ENCODE data around the gene IPPK.

IPPK gene

DNA sequence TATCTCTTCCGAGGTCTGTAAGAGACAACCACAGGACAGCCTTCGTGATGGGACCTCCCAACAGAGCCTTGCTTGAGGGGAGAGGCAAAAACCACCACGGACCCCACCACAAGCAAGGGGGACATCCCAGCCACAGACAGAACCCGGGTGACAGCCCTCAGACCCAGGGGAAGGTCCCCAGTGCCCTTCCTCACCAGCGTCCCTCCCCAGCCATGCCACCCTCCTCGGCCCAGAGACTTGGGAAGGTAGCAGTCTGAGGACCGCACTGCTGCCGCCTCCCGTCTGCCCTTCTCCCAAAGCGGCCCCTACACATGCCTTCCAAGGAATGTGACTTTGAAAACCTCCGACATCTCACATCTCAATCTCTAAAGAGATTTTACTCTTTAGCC, 13.4 kb downstream of the IPPK start:
- no peak for DNase-seq

DNA sequence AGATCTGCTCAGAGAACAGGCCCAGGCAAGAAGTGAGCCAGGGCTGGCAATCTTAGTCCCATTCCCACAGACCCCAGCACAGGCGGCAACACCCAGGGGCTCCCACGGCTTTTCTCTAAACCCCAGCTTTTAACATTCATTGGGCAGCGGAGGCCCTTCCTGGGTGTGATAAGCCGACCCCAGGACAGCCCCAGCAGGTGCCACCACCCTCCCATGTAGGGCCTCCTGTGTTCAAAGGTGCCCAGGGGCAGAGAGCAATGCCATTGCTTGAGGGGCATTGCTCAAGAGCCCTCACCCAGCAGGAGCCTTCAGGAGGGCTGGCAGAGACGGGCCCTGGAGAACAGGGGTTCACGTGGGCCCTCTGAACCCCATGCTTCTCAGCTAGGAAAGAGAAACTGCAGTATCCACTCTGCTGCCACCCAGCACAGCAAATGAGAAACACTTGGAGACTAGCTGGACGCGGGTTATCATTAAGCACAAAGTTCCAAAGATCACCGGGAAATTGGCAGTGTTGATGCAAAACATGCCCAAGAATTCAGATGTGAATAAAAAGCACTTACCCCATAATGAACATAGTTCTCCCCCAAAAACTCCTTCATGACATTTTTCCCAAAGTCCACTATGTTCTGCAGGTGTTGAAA, 13.9 kb downstream of the IPPK start:
- DNase-seq, result no peak

DNA sequence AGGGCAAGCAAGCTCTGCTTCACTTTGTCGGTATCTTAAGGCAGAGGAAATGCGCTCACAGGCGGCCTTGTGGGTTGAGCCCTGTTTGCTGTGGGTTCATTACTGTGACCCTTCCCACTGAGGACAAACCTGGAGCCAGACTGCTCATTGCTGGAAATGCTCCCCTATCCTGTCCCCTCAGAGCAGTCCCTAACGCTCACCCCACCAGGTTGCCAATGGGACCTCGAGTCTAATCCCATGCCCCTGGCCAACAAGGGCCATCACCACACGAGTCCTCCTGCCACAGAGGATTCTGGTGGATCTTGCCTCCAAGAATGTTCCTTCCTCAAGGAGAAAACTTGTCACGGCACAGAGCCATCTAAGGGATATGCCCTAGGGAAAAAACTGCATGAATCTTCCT, 14.6 kb downstream of the IPPK start:
- no peak for DNase-seq

DNA sequence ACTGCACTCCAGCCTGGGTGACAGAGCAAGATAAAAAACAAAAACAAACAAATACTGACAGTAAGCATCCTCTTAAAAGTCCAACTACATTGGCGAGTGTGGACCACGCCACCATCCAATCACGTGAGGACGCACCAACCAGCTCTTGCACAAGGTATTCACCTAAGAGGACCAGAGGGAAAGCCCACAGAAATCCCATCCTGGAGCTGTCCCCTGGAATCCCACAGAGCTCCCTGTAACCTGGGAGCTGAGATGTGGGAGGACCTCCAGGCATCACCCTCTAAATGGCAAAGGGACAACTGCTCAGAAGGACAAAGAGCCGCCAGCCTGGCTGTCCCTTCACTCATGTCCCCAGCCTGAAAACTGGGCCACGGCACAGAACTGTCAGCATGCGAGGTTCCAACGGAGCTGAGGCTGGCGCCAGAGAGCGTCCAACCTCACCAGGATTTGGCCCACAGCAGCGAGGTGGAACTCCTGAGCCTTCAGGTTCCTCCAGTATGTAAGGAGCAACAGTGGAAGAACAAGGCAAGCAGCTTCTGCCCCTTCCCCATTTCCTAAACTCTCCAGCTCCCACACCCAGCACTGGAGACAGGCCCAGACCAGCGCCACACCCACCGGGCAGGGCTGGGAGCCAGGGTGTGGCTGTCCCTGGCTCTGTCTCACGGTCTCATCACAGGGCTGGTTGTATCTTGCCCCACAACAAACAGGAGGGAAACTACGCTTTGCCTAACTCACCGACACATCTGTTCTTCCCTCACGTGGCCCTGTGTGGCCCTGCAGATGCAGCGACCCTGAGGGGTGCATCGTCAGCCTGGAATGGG, 15.2 kb downstream of the IPPK start:
- DNase-seq, result no peak

DNA sequence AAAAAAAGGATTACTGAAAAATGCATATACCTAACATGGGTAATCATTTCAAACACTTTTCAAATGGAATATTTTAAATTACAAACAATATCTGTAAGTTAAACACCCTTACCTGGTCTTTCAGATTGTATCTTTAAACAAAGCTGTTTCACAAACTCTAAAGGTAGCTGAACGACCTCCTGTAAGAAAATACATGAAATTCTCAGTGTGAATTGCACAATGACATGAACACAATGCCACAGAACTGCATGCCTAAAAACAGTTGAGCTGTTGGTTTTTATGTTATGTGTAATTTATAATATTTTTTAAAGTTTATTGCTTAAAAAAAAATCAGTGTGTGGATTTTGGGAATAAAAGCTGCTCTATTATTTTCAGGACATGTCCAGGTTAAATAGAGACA, 17.5 kb downstream of the IPPK start:
- no peak for DNase-seq

DNA sequence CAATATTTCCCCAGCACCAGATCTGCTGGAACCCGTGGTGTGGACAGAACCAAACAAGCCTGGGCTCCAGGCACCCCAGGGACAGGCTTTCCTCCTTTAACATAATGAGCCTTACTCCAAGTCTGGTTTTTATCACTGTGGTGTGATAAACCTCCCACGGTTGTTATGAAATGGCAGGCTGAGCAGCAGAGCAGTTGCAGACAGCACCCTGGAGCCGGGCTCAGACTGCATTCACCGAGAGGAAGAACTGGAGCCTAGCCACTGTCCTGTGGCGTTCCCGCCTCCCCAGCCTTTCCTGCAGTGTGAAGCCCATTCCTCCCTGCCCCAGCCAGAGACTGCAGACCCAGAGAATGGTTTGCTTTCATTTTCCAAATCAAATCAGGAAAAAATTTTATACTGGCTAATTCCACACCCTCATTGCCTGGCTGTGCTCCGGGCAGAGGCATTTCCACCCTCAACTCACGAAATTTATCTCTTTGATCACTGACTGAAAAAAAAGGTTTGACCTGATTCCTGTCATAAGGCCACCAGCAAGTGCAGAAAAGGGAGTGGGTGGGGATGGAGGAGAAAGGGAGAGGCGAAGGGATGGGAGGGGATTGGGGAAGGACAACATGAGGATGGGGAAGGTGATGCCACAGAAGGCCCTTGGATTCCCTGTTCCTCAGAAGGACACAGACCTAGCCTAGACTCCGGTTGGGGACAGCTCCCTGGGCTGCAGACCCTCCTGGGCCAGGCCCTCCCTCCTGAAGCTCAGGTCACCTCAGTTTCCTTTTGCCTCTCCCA, 18.9 kb downstream of the IPPK start:
- no peak for DNase-seq

DNA sequence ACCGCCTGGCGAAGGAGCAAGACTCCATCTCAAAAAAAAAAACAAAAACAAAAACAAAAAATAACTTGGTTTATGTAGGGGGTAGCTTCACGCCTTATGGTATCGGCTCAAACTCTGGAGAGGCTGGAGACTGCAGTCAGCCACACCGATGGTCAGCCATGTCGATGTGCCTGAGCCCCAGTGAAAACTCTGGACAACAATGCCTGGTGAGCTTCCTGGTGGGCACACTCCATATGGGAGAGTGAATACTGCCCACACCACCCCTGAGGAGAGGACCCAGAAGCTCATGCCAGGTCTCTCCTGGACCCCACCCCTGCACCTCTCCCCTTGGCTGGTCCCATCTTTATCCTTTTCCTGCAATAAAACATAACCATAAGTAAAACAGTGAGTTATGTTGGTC, 19.6 kb downstream of the IPPK start:
- no peak for DNase-seq

DNA sequence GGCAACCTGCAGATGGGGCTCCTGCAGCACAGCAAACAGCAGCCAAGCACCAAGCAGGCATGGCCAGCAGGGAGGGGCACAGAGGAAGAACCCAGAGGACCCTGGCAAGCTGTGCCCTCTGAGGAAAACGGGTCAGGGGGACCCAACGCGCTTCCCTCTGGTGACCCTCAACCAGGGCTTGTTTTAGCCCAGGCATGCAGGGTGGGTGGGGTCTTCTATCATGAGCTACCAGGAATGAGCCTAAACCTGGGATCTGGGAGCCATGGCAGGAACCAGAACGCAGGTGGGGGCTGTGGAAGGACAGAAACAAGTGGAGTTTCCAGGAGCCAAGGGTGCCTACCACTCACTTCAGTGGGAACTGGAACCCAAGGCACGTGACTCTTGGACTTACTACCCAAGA, 20.9 kb downstream of the IPPK start:
- no peak for DNase-seq

DNA sequence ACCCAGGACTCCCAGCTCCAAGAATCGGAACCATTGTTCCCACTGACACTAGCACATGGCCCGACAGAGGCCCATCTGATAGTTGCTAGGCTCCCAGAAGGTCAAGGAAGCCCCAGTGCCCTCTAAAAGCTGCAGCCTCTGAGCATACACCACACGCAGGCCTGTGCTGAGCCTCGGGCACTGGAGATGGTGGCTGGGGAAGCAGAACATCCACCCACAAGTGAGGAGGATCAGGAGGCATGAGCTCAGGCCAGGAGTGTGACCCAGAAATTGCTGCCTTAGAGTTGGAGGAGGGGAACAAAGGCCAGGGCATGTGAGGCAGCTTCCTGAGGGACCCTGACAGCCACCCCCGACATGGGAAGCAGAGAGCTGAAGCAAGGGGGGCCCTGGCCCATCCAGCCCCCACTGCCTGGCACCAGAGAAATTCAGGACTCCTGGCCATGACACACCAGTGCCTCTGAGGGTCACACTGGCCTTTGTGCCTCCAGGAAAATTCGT, 21.4 kb downstream of the IPPK start:
- no peak for DNase-seq

DNA sequence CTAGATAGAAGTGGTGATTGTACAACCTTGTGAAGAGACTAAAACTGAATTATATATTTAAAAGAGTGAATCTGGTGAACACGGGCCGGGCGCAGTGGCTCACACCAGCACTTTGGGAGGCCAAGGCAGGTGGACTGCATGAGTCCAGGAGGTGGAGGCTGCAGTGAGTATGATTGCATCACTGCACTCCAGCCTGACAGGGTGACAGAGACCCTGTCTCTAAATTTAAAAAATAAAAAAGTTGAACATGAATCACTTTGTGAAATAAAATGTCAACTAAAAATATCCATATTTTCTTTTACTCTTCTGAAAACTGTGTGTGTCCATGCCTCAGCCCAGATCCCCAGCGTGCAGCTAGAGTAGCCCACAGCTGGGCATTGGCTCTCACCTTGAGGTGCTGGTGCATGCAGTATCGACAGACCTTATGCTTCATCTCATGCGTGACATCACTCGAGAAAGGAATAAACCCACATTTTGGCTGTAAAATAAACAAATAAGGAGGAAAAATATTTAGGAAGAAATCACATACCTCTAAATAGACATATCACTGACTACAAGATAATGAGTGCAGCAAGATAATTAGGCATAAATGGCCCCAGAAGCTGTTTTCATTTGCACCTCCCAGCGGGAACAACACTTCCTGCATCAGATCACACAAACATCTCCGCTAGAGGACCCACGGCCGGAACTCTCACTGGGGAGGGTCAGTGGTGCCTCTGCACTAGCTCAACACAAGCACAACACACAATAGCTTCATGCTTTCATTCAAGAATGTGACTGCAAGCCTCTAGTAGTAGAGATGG, 22.1 kb downstream of the IPPK start:
- no peak for DNase-seq

DNA sequence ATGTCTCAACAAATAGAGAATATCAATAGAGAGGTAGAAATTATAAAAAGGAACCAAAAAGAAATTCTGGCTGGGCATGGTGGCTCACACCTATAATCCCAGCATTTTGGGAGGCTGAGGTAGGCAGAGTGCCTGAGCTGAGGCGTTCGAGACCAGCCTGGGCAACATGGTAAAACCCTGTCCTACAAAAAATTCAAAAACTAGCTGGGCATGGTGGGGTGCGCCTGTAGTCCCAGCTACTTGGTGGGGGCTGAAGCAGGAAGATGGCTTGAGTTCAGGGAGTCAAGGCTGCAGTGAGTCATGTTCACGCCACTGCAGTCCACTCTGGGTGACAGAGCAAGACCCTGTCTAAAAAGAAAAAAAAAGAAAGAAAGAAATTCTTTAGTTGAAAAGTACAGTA, 24.9 kb downstream of the IPPK start:
- no peak for DNase-seq

DNA sequence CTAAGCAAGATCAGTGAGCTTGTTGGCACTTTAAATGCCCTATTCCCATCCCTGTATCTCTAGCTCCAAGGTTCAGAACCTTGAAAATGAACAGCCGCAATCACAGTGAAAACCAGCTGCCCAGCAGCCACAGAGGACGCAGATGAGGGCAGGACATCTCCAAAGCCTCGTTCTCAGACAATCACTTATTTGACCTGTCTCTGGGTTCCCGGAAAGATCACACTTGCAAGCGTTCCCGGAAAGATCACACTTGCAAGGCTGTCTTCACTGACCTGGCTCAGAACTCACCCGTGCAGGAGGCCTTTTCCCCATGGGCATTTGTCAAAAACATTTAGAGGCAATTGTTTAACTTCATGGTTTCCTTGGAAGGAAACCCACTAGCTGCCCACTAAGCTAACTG, 25.7 kb downstream of the IPPK start:
- DNase-seq, result no peak

DNA sequence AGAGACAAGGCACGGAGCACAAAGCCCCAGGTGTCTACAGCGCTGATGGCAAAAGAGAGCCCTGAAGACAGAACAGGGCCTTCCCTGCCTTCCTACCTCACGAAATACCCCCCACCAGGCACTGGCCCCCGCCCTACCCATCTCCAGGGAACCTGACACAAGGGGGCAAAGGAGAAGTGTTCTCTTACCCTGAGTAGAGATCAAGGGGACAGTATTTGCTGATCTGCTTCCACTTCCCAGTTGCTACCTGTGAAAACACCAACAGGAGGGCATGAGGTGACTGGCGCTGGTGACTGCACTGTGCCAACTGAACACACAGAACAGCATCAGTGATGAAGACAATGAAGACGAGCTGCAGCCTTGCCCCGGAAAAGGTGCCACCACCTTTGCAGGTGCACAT, 27.4 kb downstream of the IPPK start:
- DNase-seq, result no peak

DNA sequence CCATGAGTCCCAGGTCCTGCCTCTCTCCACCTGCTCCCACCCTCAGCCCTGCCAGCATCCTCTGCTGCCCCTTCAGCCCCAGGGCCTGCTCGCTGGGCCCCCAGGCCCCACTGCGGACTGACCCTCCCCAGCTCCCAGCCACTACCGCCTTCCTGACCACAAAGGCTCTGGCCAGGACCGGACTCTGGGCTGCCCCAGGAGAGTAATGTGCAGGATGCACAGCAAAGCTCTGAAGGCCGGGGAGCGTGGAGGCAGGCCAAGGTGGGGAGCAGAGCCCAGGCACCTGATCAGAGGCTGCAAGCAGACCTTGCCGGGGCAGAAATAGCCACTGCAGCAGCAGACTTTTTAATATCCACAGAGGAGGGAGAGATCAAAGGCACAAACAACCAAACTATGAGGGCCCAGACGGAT, 27.9 kb downstream of the IPPK start:
- no peak for DNase-seq

DNA sequence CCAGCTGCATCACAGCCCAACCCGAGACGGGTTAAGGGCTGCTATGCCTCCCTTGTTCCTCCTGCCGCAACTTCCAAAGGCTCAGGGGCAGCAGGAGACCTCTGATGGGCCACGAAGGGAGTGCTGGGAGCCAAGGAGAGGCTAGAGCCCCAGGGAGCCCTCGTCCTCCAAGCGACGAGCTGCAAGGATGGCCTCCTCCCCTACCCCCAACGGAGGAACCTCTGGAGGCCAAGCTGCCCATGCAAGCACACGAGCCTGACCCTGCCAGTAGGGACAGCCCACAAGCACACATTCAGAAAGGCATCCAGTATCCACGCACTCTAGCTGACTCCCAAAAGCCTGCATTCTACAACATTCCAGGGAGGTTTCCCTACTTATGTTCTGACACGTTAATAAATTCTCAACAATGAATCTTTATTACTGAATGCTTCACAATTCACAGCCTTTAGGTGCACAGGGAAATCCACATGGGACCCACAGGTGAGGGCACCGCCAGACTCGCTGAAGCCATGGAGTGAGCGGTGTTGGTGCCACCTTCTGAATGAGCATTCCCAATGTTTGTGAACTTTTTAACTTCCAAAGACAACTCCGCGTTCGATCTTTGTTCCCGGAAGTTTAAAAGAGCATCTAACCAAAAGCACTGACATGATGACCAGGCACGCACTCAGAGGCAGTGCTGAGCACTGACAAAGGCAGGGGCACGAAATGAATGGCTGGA, 28.7 kb downstream of the IPPK start:
- DNase-seq, result no peak

DNA sequence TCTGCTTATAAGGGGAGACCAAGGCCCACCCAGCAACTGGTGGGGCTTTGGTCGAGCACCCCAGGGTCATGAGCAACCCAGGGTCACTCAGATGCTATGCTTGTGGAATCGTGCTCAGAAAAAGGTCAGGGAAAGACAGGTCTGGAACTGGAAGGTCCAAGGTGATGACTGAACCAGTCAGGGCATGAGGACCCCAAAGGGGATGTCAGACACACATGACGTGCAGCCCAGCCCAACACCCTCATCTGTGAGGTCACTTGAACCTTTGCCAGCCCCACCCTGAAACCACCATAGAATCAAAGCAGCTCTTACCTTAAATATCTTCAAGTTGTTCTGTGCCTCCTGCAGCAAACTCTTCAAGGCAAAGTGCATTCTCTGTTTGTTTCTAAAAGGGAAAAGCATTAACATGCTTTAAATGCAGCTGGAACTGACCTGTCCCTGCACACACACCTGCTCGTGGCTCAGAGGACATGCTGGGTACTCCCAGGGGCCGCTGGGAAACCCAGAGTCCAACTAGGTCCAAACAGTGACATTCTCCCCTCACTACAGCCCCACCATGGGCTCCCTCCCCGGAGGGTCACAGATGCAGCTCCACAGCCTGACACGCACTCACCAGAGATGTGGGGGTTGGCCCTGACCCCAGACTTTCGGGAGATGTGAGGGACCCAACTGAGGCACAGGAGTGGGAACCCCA, 29.4 kb downstream of the IPPK start:
- DNase-seq, result no peak

DNA sequence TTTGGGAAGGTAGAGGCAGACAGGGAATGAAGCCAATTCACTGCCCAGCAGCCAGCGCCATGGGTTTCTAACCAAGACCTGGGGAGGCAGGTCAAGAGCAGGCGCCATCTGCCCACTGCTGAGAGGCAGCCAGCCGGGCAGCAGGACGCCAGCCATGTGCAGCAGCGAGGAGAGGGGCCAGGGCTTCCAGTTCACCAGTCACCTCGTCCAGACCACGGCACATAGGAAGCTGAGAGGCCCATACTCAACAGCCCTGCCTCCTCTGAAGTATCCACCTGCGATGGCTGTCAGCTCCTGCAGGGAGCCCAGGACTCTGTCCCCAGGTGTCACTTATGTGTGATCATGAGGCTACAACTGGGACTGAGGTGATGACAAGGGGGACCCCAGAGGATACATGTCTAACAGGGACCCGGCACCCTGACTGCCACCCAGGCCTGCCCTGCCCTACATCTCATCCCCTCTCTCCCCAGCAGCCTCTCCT, 30.1 kb downstream of the IPPK start:
- no peak for DNase-seq

DNA sequence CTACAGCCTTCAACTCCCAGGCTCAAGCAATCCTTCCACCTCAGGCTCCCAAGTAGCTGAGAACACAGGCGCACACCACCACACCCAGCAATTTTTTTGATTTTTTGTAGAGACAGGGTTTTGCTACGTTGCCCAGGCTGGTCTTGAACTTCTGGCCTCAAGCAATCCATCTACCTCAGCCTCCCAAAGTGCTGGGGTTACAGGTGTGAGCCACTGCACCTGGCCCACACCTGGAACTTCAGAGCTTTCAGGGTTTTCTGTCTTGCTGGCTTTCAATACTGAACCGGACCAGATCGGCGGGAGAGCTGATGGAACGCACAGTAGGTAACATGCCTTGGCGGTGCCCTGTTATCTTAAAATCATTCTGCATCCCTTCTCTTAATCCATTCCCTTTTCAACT, 30.8 kb downstream of the IPPK start:
- DNase-seq, result no peak

DNA sequence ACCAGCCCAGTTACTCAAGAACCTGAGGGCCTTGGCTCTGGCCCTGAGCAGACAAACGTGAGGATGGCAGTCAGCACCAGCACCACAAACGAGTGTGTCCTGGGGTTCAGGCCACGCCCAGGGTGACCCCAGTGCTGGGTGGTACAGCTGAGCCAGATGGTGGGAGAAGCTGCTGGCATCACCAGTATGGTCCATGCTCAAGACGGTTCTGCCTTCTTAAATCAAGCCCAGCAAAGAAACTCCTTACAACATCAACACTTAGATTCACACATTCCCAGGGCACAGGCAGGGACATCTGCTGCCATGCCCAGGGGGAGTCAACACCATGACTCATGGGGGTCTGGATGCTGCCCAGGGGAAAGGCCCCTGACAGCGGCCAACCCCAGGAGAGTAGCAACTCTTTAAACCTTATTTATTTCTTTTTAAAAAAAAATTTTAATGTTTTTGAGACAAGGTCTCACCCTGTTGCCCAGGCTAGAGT, 31.3 kb downstream of the IPPK start:
- DNase-seq, result no peak

DNA sequence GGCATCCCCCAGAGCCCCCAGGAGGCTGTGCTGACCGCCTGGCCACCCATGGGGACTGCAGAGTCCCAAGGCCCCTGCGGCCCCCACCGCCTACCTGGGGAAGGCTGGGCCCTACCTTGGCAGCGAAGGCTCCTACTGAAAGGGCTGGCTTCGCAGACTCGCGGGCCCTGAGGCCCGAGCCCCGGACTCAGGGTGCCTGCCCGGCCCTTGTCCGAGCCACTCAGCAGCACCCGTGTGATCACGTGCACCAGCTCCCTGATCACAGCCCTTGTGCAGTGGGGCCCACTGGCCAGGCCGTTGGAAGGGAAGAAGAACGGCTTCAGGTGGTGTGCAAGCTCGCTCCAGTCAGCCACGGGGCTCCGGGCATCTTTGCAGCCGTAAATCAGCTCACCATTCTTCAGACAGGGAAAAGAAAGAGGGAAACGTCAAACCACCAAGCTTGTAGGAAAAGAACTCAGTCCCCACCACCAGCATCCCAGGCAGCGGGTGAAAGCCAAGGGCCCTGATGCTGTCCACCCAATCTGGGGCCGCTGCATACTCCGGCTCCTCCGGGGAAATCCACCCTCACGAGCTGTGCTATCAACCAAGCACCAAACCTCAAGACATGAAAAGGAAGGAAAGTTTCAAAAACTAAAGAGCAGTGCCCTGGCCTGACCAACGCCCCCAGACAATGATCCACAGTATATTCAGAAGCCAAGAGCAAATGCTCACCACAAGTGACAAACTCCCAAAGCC, 31.9 kb downstream of the IPPK start:
- no peak for DNase-seq

DNA sequence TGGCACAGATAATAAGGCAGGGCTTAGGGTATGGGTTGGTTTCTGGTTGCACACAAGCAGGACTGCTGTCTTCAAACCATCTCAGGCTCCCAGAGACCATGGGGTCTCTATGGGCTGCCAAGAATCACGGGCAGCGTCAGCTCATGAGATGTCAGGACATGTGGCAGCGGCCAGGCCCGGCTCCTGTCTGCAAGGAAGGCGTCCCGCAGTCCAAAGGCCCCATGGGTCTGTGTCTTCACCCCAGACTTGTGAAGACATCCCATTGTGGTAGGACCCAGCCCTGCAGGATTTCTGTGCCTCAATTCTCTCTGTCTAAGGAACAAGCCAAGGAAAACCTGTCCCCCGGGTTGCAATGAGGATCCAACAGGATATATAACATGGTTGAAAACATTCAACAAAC, 32.6 kb downstream of the IPPK start:
- no peak for DNase-seq

All from T-helper 9 cell (primary cell).